ENCODE results near the gene CLCN4.

DNA sequence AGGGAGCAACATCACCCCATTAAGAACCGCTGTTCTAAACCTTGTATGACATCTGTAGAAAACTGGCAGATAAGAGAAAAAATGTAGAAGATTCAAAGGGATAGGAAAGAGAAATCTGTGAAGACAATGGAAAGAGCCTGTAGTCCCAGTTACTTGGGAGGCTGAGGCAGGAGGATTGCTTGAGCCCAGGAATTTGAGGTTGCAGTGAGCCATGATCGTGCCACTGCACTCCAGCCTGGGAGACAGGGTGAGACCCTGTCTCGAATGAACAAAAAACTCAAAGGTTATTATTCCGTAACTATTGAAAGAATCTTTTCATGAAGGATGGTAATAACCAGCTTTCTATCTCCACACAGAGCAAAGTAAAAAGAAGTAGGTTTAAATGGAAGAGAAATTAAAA is 1.6 kb upstream of the CLCN4 start:
- TF ChIP-seq POLR2A (IDR thresholded peaks at IDR 0.05): no peak
- TF ChIP-seq, protein P1, sequence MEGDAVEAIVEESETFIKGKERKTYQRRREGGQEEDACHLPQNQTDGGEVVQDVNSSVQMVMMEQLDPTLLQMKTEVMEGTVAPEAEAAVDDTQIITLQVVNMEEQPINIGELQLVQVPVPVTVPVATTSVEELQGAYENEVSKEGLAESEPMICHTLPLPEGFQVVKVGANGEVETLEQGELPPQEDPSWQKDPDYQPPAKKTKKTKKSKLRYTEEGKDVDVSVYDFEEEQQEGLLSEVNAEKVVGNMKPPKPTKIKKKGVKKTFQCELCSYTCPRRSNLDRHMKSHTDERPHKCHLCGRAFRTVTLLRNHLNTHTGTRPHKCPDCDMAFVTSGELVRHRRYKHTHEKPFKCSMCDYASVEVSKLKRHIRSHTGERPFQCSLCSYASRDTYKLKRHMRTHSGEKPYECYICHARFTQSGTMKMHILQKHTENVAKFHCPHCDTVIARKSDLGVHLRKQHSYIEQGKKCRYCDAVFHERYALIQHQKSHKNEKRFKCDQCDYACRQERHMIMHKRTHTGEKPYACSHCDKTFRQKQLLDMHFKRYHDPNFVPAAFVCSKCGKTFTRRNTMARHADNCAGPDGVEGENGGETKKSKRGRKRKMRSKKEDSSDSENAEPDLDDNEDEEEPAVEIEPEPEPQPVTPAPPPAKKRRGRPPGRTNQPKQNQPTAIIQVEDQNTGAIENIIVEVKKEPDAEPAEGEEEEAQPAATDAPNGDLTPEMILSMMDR (IDR thresholded peaks at IDR 0.05 in 4 of 5, conservative IDR thresholded peaks at IDR 0.05 in 1 of 5): no peak
